ENCODE measurements around the gene NSF.
"Not testable (repeated sequence)": the region's sequence is repeated elsewhere in the genome, so short reads cannot be mapped to it uniquely, and the experiment has no call there.

GRCh38 chr17:46585444-46585843, 5.0 kb upstream of the NSF start:
- not testable (repeated sequence) for TF ChIP-seq ZNF558 (tag by site-specific recombination; IDR thresholded peaks at IDR 0.05); OVOL3 (tag by site-specific recombination; IDR thresholded peaks at IDR 0.05); CTCF (tag by site-specific recombination; IDR thresholded peaks at IDR 0.05); ZNF23 (tag by site-specific recombination; IDR thresholded peaks at IDR 0.05; ENCODE audit: borderline replicate concordance); ZNF18 (tag by site-specific recombination; IDR thresholded peaks at IDR 0.05); ZNF175 (tag by site-specific recombination; IDR thresholded peaks at IDR 0.05); ZSCAN23 (tag by site-specific recombination; IDR thresholded peaks at IDR 0.05); ZNF394 (tag by site-specific recombination; IDR thresholded peaks at IDR 0.05; ENCODE audit: borderline replicate concordance); ZNF214 (tag by site-specific recombination; IDR thresholded peaks at IDR 0.05; ENCODE audit: borderline replicate concordance); PATZ1 (tag by site-specific recombination; IDR thresholded peaks at IDR 0.05); ZNF202 (tag by site-specific recombination; IDR thresholded peaks at IDR 0.05; ENCODE audit: borderline replicate concordance); ZNF837 (tag by site-specific recombination; IDR thresholded peaks at IDR 0.05); GLIS2 (tag by site-specific recombination; IDR thresholded peaks at IDR 0.05)
